ENCODE data around the gene SAMD8.

DNA sequence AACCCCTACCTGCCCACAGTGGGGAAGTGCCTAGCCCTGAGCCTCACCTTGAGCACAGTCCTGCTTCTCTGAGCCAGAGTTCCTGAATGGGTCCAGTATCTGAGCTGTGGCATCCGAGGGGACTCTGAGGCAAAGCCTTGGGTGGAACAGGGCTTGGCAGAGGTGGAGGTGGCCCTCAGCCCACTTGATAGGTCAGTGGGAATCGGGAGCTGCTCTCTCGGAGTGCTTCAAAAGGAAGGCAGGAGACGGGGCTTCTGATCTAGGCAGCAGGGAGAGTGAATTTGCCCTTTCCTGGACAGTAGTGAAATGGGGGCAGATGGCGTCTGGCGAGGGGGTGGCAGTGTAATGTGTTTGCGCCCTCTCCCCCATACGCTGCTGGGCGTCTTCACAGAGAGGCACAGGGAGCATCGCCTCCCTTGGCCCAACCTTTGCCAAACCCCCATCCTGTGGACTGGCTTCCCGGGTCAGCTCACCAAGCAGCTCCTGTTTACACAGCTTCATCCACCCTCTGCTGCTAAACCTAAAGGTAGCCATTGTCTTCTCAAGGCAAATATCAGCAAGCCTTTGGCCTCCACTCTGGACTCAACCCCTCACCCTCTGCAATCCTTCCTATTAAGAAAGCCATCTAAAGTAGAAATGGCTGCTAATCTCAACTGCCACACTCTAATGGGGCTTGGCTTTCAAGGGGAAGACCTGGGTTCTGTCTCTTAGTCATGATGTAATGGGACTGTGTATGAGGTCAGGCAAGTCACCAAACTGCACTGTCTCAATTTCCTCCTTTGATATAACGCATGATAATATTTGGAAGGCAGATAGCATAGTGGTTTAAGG lies 78.0 kb downstream of the SAMD8 start:
- TF ChIP-seq CTCF (conservative IDR thresholded peaks at IDR 0.05 in 1 of 2, IDR thresholded peaks at IDR 0.05 in 1 of 2; ENCODE audit: extremely low read depth in 1 of 2, insufficient read depth in 1 of 2, low read depth in 1 of 2, low read length in 2 of 2) (no peak), EZH2 (IDR thresholded peaks at IDR 0.05; ENCODE audit: borderline replicate concordance, low read length) (no peak)

Data from mammary epithelial cell (primary cell).